Esophagus muscularis mucosa (tissue), 4 donors: Measurements from ENCODE around the gene TMEM244. TPM values are rescaled to one million over a fixed set of nuclear protein-coding genes. Genes with fewer than 3 reads are reported as not detected.

Experiments
- DNase-seq: peaks from one replicate; pipeline ENCODE4 v3.0.0-alpha.2; 2017; ENCODE audit errors: extremely low spot score
- H3K27ac ChIP-seq, 4 donors: fragments of 200-600 bp; sonication (generic); replicated peaks in 1 of 4; 1 replicate in 3 of 4; 2 replicates in 1 of 4; pipeline ENCODE4 v1.5.1; 2016 to 2019; ENCODE audit warnings: mild to moderate bottlenecking in 1 of 4
- H3K27me3 ChIP-seq, 4 donors: fragments of 200-600 bp; sonication (generic); one replicate each; pipeline versions ENCODE4 v1.5.1 to v1.6.0; 2016 to 2019
- H3K36me3 ChIP-seq, 4 donors: fragments of 200-600 bp; sonication (generic); one replicate each; pipeline ENCODE4 v1.5.1; 2016 to 2019
- H3K4me1 ChIP-seq, 4 donors: fragments of 200-600 bp; sonication (generic); one replicate each; pipeline ENCODE4 v1.5.1; 2016 to 2019
- H3K4me3 ChIP-seq, 4 donors: fragments of 200-600 bp; sonication (generic); 1 replicate in 2 of 4; 2 replicates in 2 of 4; pipeline ENCODE4 v1.5.1; 2016 to 2019; ENCODE audit warnings: mild to moderate bottlenecking in 4 of 4, moderate library complexity in 1 of 4
- H3K9me3 ChIP-seq, 4 donors: fragments of 200-600 bp; sonication (generic); 1 replicate in 3 of 4; 2 replicates in 1 of 4; pipeline ENCODE4 v1.5.1; 2016 to 2019
- CTCF ChIP-seq, 3 experiments: fragments of 200-600 bp in 2 of 3; fragments of 450-650 bp in 1 of 3; sonication (generic) in 2 of 3; IDR thresholded peaks; one replicate each; pipeline ENCODE4 v1.5.1; 2017 to 2019; ENCODE audit warnings: antibody characterized with exemption in 3 of 3, mild to moderate bottlenecking in 2 of 3, moderate library complexity in 1 of 3
- EP300 ChIP-seq: sonication (generic); formaldehyde crosslinking; IDR thresholded peaks from one replicate; pipeline ENCODE4 v1.6.1; 2017; ENCODE audit warnings: antibody characterized with exemption
- POLR2A ChIP-seq: fragments of 450-650 bp; IDR thresholded peaks from one replicate; pipeline ENCODE4 v1.6.1; 2017; ENCODE audit warnings: antibody characterized with exemption, moderate library complexity, mild to moderate bottlenecking, low read depth
- POLR2AphosphoS5 ChIP-seq, 2 donors: sonication (generic); formaldehyde crosslinking; IDR thresholded peaks; one replicate each; pipeline ENCODE4 v1.6.1; 2017; ENCODE audit warnings: antibody characterized with exemption in 2 of 2
- WGBS: methylation state at CpG from one replicate; pipeline ENCODE4 v1.1.5; 2018; 5-methylcytosine and 5-hydroxymethylcytosine counted together
- intact Hi-C: fragments of 100-400 bp; cut with DNase I; formaldehyde crosslinking; loops from one replicate; pipeline ENCODE4 v1.15.1; 2023
- total RNA-seq, 4 donors: library from RNA; depleted of rRNA; stranded (reverse); fragments of >200 nt; gene quantifications; one replicate each; pipeline versions ENCODE4 v1.1.0 to v1.2.1, GENCODE V29; 2016

TMEM244 gene
- total RNA-seq, 4 donors from 2014 or later, result not detected

- no peaks in the 10 kb centered on the region for H3K4me1 ChIP-seq
- H3K27me3 ChIP-seq, result no peaks in the 10 kb centered on the region
- no peaks in the 10 kb centered on the region for H3K36me3 ChIP-seq
- TF ChIP-seq CTCF (IDR thresholded peaks at IDR 0.05) (no peak), POLR2AphosphoS5 (IDR thresholded peaks at IDR 0.05) (no peak), POLR2A (no peak), EP300 (no peak)
- intact Hi-C loops, result no loop called here
- no peak overlapping the region for H3K27ac ChIP-seq
- no peak overlapping the region for H3K4me3 ChIP-seq
- DNase-seq, result no peak
- peaks cover 0 to 5% (median 2%) of the 10 kb centered on the region in 4 donors for H3K9me3 ChIP-seq
Observed at GRCh38 chr6:129903082-129903481, 42.0 kb upstream of the TMEM244 start.

- Histone ChIP-seq H3K4me1 (no peaks in the 10 kb centered on the region), H3K9me3 (peaks cover 0 to 5% (median 2%) of the 10 kb centered on the region in 4 donors), H3K4me3 (no peak overlapping the region), H3K27me3 (no peaks in the 10 kb centered on the region), H3K36me3 (no peaks in the 10 kb centered on the region), H3K27ac (no peak overlapping the region)
- intact Hi-C loops, result no loop called here
- WGBS, result 89% methylated on average over 1 of the region's 1 CpG
- TF ChIP-seq EP300 (no peak), POLR2AphosphoS5 (IDR thresholded peaks at IDR 0.05) (no peak), POLR2A (no peak), CTCF (IDR thresholded peaks at IDR 0.05) (no peak)
- no peak for DNase-seq
Observed at GRCh38 chr6:129902681-129903080, 41.6 kb upstream of the TMEM244 start.

GRCh38 chr6:129901910-129902309, 40.8 kb upstream of the TMEM244 start:
- H3K9me3 ChIP-seq, result peaks cover 0 to 5% (median 2%) of the 10 kb centered on the region in 4 donors
- intact Hi-C loops, result no loop called here
- H3K27me3 ChIP-seq, result no peaks in the 10 kb centered on the region
- H3K4me1 ChIP-seq, result no peaks in the 10 kb centered on the region
- H3K4me3 ChIP-seq, result no peak overlapping the region
- H3K36me3 ChIP-seq, result no peaks in the 10 kb centered on the region
- no peak for DNase-seq
- TF ChIP-seq CTCF (IDR thresholded peaks at IDR 0.05) (no peak), POLR2A (no peak), POLR2AphosphoS5 (IDR thresholded peaks at IDR 0.05) (no peak), EP300 (no peak)
- no peak overlapping the region for H3K27ac ChIP-seq

GRCh38 chr6:129895692-129896091, 34.6 kb upstream of the TMEM244 start:
- no peaks in the 10 kb centered on the region for H3K27me3 ChIP-seq
- TF ChIP-seq CTCF (IDR thresholded peaks at IDR 0.05) (no peak), POLR2A (no peak), POLR2AphosphoS5 (IDR thresholded peaks at IDR 0.05) (no peak), EP300 (no peak)
- no peaks in the 10 kb centered on the region for H3K36me3 ChIP-seq
- no peak for DNase-seq
- no peak overlapping the region for H3K27ac ChIP-seq
- intact Hi-C loops, result no loop called here
- no peak overlapping the region for H3K4me3 ChIP-seq
- H3K9me3 ChIP-seq, result no peaks in the 10 kb centered on the region
- no peaks in the 10 kb centered on the region for H3K4me1 ChIP-seq

GRCh38 chr6:129894921-129895320, 33.8 kb upstream of the TMEM244 start:
- intact Hi-C loops, result loop anchor here (5.0 kb wide), 1 partner anchor 122 kb away; the partner anchor contains the start of gene L3MBTL3
- WGBS, result 61% methylated on average over 3 of the region's 3 CpGs
- H3K27me3 ChIP-seq, result no peaks in the 10 kb centered on the region
- H3K9me3 ChIP-seq, result no peaks in the 10 kb centered on the region
- H3K4me3 ChIP-seq, result no peak overlapping the region
- no peaks in the 10 kb centered on the region for H3K36me3 ChIP-seq
- H3K4me1 ChIP-seq, result no peaks in the 10 kb centered on the region
- no peak for DNase-seq
- TF ChIP-seq CTCF (IDR thresholded peaks at IDR 0.05) (no peak), EP300 (no peak), POLR2AphosphoS5 (IDR thresholded peaks at IDR 0.05) (no peak), POLR2A (no peak)
- H3K27ac ChIP-seq, result no peak overlapping the region
